ENCODE data around the gene SAMD13.

The SAMD13 gene

DNA sequence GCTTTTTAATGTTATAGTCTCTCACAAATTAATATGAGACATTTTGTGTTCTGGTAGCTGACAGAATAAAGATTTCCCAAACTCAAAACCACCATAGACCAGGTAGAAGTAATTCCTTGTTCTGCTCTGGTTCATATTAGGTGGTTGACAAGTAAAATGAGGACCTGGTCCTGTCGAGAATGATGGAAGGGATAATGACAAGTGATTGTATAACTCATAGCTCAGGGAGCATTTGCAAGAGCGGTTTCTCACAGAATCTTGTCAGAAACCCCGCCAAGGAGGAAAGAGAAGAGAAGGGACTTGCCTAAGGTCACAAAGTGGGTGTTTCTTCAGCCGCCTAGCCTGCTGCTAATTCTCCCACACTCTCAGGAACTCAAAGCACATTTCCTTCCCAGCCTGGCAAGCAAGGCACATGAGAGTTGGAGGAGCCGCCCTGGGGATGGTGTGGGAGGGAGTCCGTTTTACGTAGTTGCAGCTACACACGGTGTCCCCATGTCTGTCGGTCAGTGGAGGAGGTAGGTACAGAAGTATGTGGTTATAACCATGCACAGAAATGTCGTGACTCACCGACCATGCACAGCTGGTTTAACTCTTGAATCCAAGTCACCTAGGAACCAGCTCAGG is 46.5 kb downstream of the SAMD13 start:
- no peak overlapping the region for H3K9ac ChIP-seq (ENCODE audit: low read length)
- no peak overlapping the region for H3K4me3 ChIP-seq (ENCODE audit: insufficient read depth, low read length, poor library complexity, severe bottlenecking)
- no peaks in the 10 kb centered on the region for H3K9me2 ChIP-seq (replicated peaks; ENCODE audit: insufficient read depth, low read length)
- no peak for TF ChIP-seq CTCF (IDR thresholded peaks at IDR 0.05; ENCODE audit: insufficient read depth, low read length, poor library complexity, severe bottlenecking)
- no peak for TF ChIP-seq EZH2phosphoT487 (conservative IDR thresholded peaks at IDR 0.05; ENCODE audit: low read length)
- H2AFZ ChIP-seq (ENCODE audit: low read depth, low read length, severe bottlenecking) = no peak overlapping the region
- no peaks in the 10 kb centered on the region for H4K20me1 ChIP-seq (ENCODE audit: low read depth, low read length)
- H3K79me2 ChIP-seq (ENCODE audit: insufficient read depth, low read length) = no peaks in the 10 kb centered on the region
- no peaks in the 10 kb centered on the region for H3F3A ChIP-seq (ENCODE audit: insufficient read depth)
- H3K9me3 ChIP-seq (ENCODE audit: insufficient read depth, low read length) = no peaks in the 10 kb centered on the region
- H3K36me3 ChIP-seq (ENCODE audit: low read length) = no peaks in the 10 kb centered on the region
- H3K27ac ChIP-seq (ENCODE audit: low read depth, low read length) = no peak overlapping the region
- H3K4me2 ChIP-seq (ENCODE audit: low read depth, low read length, poor library complexity, severe bottlenecking) = no peak overlapping the region
- no peaks in the 10 kb centered on the region for H3K27me3 ChIP-seq (ENCODE audit: low read length)

- Histone ChIP-seq H2AFZ (ENCODE audit: low read depth, low read length, severe bottlenecking) (no peak overlapping the region), H3K9ac (ENCODE audit: low read length) (no peak overlapping the region), H3K27me3 (ENCODE audit: low read length) (no peaks in the 10 kb centered on the region), H3K9me2 (replicated peaks; ENCODE audit: insufficient read depth, low read length) (no peaks in the 10 kb centered on the region), H3F3A (ENCODE audit: insufficient read depth) (no peaks in the 10 kb centered on the region), H4K20me1 (ENCODE audit: low read depth, low read length) (no peaks in the 10 kb centered on the region), H3K27ac (ENCODE audit: low read depth, low read length) (no peak overlapping the region), H3K4me3 (ENCODE audit: insufficient read depth, low read length, poor library complexity, severe bottlenecking) (no peak overlapping the region), H3K4me2 (ENCODE audit: low read depth, low read length, poor library complexity, severe bottlenecking) (no peak overlapping the region), H3K36me3 (ENCODE audit: low read length) (no peaks in the 10 kb centered on the region), H3K79me2 (ENCODE audit: insufficient read depth, low read length) (no peaks in the 10 kb centered on the region), H3K9me3 (ENCODE audit: insufficient read depth, low read length) (no peaks in the 10 kb centered on the region)
- TF ChIP-seq CTCF (IDR thresholded peaks at IDR 0.05; ENCODE audit: insufficient read depth, low read length, poor library complexity, severe bottlenecking) = no peak
These were observed 47.3 kb downstream of the SAMD13 start for GRCh38 chr1:84348759-84349158.

DNA sequence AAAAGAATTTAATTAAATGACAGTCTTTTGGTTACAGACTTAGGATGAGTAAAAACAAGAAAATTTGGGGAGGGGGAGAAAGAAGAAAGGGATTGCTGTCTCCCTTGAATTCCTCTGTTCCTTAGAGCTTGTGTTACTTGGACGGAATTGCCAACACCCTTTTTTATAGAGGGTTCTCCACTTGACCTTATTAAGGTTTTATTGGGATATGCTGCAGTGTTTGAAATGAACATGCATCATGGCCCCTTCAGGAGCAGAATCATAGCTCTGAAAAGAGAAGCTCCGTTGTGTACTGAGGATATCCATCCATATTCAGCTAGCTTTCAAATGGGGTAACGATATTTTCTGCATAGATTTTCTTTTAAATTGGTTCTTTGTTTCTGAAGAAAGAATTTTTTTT is 48.6 kb downstream of the SAMD13 start:
- TF ChIP-seq EZH2phosphoT487 (conservative IDR thresholded peaks at IDR 0.05; ENCODE audit: low read length) (no peak), CTCF (IDR thresholded peaks at IDR 0.05; ENCODE audit: insufficient read depth, low read length, poor library complexity, severe bottlenecking) (no peak)
- Histone ChIP-seq H3K79me2 (ENCODE audit: insufficient read depth, low read length) (no peaks in the 10 kb centered on the region), H3K9me3 (ENCODE audit: insufficient read depth, low read length) (no peaks in the 10 kb centered on the region), H3K27me3 (ENCODE audit: low read length) (no peaks in the 10 kb centered on the region), H3K9me2 (replicated peaks; ENCODE audit: insufficient read depth, low read length) (no peaks in the 10 kb centered on the region), H3K9ac (ENCODE audit: low read length) (no peak overlapping the region), H3K36me3 (ENCODE audit: low read length) (no peaks in the 10 kb centered on the region), H3K4me3 (ENCODE audit: insufficient read depth, low read length, poor library complexity, severe bottlenecking) (no peak overlapping the region), H4K20me1 (ENCODE audit: low read depth, low read length) (no peaks in the 10 kb centered on the region), H3K4me2 (ENCODE audit: low read depth, low read length, poor library complexity, severe bottlenecking) (no peak overlapping the region), H3K27ac (ENCODE audit: low read depth, low read length) (no peak overlapping the region), H2AFZ (ENCODE audit: low read depth, low read length, severe bottlenecking) (no peak overlapping the region), H3F3A (ENCODE audit: insufficient read depth) (no peaks in the 10 kb centered on the region)

Data from SU-DHL-6 (cell line).